BJ (cell line): ENCODE results near the gene UBE2D1. TPM values are rescaled to one million over a fixed set of nuclear protein-coding genes. Genes with fewer than 3 reads are reported as not detected.

Experiments
- CTCF ChIA-PET: fragments of 350-600 bp; formaldehyde crosslinking; extraction: SDS; loops from one replicate; lab custom pipeline; 2021; ENCODE audit warnings: antibody characterized with exemption, inconsistent platforms; lab: Yijun Ruan, JAX
- POLR2A ChIA-PET: fragments of 300-600 bp; sonication (Branson Sonifier 250); formaldehyde crosslinking; extraction: SDS; loops from one replicate; lab custom pipeline; 2021; ENCODE audit warnings: antibody characterized with exemption; lab: Charles Lee
- DNase-seq: peaks from one replicate; pipeline ENCODE4 v3.0.0-alpha.2; 2011; ENCODE audit warnings: low read depth
- H3K27me3 ChIP-seq: 2 replicates; pipeline ENCODE4 v1.6.0; 2011; ENCODE audit warnings: low read length; ENCODE audit not compliant: control insufficient read depth, insufficient read depth
- H3K36me3 ChIP-seq: 2 replicates; pipeline ENCODE4 v1.5.1; 2011; ENCODE audit warnings: low read length; ENCODE audit not compliant: control insufficient read depth, insufficient read depth
- H3K4me3 ChIP-seq: 2 replicates; pipeline ENCODE4 v1.5.1; 2011; ENCODE audit warnings: low read depth, mild to moderate bottlenecking, control low read depth, low read length
- polyA plus RNA-seq: library from polyadenylated mRNA; depleted of rRNA; stranded (reverse); fragments of >200 nt; gene quantifications from 2 replicates; pipeline ENCODE4 v1.2.3, GENCODE V29; 2011
- TF ChIP-seq, protein P1 (sequence below): IDR thresholded peaks from 2 replicates; pipeline ENCODE4 v1.5.1; 2011; ENCODE audit warnings: low read depth, mild to moderate bottlenecking, control low read depth, inconsistent platforms, low read length, moderate library complexity; ENCODE audit not compliant: insufficient read depth

UBE2D1 gene
- polyA plus RNA-seq, 1 experiment = 7.7 TPM

GRCh38 chr10:58302254-58302653, 32.6 kb upstream of the UBE2D1 start:
- Histone ChIP-seq H3K36me3 (no peaks in the 10 kb centered on the region), H3K4me3 (no peak overlapping the region), H3K27me3 (peaks cover 3% of the 10 kb centered on the region)
- CTCF ChIA-PET = interaction anchor here (0.7 to 3.8 kb wide), 3 partner anchors 10 to 90 kb away, joined by 3 to 21 read pairs (median 8); no protein-coding TSS in a partner anchor
- POLR2A ChIA-PET = no interaction called here
- TF ChIP-seq, protein P1, sequence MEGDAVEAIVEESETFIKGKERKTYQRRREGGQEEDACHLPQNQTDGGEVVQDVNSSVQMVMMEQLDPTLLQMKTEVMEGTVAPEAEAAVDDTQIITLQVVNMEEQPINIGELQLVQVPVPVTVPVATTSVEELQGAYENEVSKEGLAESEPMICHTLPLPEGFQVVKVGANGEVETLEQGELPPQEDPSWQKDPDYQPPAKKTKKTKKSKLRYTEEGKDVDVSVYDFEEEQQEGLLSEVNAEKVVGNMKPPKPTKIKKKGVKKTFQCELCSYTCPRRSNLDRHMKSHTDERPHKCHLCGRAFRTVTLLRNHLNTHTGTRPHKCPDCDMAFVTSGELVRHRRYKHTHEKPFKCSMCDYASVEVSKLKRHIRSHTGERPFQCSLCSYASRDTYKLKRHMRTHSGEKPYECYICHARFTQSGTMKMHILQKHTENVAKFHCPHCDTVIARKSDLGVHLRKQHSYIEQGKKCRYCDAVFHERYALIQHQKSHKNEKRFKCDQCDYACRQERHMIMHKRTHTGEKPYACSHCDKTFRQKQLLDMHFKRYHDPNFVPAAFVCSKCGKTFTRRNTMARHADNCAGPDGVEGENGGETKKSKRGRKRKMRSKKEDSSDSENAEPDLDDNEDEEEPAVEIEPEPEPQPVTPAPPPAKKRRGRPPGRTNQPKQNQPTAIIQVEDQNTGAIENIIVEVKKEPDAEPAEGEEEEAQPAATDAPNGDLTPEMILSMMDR = no peak
- no peak for DNase-seq

DNA sequence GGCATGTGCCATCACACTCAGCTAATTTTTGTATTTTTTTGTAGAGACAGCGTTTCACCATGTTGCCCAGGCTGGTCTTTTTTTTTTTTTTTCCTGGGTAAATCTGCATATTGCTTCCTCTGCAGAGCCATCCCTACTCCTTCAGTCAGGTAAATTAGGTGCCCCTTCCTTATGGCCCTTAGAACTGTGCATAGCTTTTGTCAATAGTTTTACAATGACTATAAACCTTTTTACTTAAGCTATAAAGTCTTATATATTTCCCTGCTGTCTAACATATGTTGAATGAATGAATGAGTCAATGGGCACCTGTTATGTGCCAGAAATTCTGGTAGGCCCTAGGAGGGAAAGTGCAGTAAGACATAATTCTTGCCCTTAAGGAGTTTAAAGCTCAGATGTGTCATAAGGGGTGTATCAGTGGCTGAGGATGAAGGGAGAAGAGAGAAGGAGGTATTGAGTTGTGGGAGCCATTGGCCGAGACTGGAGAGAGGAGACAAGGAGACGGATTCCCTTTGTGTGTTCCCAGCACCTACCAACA, 30.6 kb upstream of the UBE2D1 start:
- CTCF ChIA-PET = interaction anchor here (0.6 to 2.5 kb wide), 8 partner anchors 9 to 232 kb away, joined by 3 to 10 read pairs (median 3); no protein-coding TSS in a partner anchor
- DNase-seq = no peak
- TF ChIP-seq, protein P1 = no peak
- POLR2A ChIA-PET = no interaction called here
- Histone ChIP-seq H3K4me3 (no peak overlapping the region), H3K36me3 (no peaks in the 10 kb centered on the region), H3K27me3 (peaks cover 3% of the 10 kb centered on the region)

DNA sequence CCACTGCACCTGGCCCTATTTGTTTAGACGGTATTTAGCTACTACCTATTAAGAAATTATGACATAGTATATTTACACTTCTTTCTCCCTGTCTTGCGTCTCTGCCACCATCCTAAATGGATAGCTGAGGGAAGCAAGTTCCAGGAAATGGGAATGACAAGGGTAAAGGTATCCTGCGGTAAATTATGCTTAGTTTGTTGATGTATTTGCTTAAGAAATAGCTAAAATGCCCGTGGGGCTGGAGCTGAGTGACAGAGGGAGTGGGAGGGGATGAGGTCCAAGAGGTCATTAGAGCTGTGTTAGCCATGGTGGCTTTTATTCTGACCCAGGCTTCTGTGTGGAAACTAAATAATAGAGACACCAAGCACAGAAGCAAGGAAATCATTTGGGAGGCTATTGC, 29.0 kb upstream of the UBE2D1 start:
- TF ChIP-seq, protein P1 = no peak
- DNase-seq = no peak
- Histone ChIP-seq H3K36me3 (no peaks in the 10 kb centered on the region), H3K4me3 (no peak overlapping the region), H3K27me3 (peaks cover 3% of the 10 kb centered on the region)
- ChIA-PET CTCF (interaction anchor here (0.7 to 1.5 kb wide), 4 partner anchors 10 to 84 kb away, joined by 3 read pairs; no protein-coding TSS in a partner anchor), POLR2A (no interaction called here)

DNA sequence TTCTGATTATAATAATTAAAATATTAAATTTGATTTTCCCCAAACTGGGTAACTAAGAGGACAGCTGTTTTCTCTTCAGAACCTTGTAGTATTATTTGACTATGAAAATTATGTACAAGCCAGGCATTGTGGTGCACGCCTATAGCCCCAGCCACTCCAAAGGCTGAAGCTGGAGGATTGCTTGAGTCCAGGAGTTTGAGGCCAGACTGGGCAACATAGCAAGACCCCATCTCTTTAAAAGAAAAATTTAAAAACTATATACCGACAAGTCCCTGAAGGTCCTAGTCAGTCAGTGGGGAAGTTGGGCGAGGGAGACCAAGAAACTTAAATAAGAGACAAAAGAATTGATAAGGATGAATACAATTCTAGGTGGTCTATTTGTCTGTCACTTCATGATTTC, 27.1 kb upstream of the UBE2D1 start:
- CTCF ChIA-PET = interaction anchor here (0.6 to 2.1 kb wide), 5 partner anchors 8 to 155 kb away, joined by 3 to 10 read pairs (median 3); partner anchors contain the start of gene TFAM

GRCh38 chr10:58311026-58311425, 23.8 kb upstream of the UBE2D1 start:
- Histone ChIP-seq H3K36me3 (no peaks in the 10 kb centered on the region), H3K4me3 (no peak overlapping the region), H3K27me3 (peaks cover 4% of the 10 kb centered on the region)
- POLR2A ChIA-PET = no interaction called here
- no peak for DNase-seq
- CTCF ChIA-PET = interaction anchor here (1.5 kb wide), 1 partner anchor 11 kb away, joined by 6 read pairs; no protein-coding TSS in a partner anchor
- TF ChIP-seq, protein P1 = no peak

More for the DNA sequence above, 27.1 kb upstream of the UBE2D1 start:
- peaks cover 4% of the 10 kb centered on the region for H3K27me3 ChIP-seq
- POLR2A ChIA-PET = no interaction called here
- TF ChIP-seq, protein P1 = no peak
- DNase-seq = no peak
- H3K36me3 ChIP-seq = no peaks in the 10 kb centered on the region
- no peak overlapping the region for H3K4me3 ChIP-seq
